Measurements from ENCODE around the gene CFAP99. TPM values are rescaled to one million over a fixed set of nuclear protein-coding genes. Genes with fewer than 3 reads are reported as not detected.

The CFAP99 gene
- total and polyA plus RNA-seq, 2 of the 4 experiments (the other 2 are of a cell fraction), result not detected

DNA sequence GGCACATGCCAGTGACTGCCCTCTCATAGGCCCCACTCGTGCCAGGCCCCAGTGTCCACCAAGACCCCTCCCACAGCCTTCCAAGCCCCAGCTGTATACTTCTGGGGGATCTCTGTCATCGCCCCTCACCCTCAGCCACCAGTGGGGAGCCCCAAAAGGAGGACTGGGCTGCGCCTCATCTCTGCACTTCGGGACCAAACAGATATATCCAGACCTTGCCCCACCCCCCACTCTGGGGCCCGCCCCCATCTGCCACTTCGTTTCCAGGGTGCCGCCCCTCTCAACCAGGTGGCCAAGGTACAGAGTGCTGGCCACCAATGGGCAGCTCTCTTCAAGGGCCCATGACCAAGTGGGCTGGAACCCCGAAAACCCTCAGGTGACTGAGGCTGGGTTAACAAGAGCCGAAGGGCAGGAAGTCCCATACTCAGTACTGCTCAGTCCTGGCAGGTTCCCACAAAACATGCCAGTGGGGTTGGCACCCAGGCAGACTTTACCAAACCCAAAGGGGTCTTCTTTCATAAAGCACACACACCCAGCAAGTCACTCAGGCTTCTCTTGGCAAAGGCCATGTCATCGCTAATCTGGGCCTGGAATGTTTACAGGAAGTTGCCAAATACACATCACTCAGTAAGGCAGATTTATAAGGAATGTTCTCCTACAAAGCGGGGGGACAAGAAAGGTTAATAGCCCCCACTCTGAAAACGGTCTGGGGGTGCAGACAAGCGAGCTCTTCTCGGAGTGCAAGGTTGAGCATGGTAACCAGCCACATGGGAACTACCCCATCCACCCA, 4.7 kb upstream of the CFAP99 start (continued):
- TF ChIP-seq NFE2L2 (IDR thresholded peaks at IDR 0.05; ENCODE audit: low read depth, low read length) (no peak), RAD21 (IDR thresholded peaks at IDR 0.05; ENCODE audit: low read length) (no peak), MXI1 (IDR thresholded peaks at IDR 0.05; ENCODE audit: borderline replicate concordance, low read depth, low read length) (no peak), POLR2A (IDR thresholded peaks at IDR 0.05; ENCODE audit: low read depth, low read length) (no peak)
- TF ChIP-seq, protein P1, sequence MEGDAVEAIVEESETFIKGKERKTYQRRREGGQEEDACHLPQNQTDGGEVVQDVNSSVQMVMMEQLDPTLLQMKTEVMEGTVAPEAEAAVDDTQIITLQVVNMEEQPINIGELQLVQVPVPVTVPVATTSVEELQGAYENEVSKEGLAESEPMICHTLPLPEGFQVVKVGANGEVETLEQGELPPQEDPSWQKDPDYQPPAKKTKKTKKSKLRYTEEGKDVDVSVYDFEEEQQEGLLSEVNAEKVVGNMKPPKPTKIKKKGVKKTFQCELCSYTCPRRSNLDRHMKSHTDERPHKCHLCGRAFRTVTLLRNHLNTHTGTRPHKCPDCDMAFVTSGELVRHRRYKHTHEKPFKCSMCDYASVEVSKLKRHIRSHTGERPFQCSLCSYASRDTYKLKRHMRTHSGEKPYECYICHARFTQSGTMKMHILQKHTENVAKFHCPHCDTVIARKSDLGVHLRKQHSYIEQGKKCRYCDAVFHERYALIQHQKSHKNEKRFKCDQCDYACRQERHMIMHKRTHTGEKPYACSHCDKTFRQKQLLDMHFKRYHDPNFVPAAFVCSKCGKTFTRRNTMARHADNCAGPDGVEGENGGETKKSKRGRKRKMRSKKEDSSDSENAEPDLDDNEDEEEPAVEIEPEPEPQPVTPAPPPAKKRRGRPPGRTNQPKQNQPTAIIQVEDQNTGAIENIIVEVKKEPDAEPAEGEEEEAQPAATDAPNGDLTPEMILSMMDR (conservative IDR thresholded peaks at IDR 0.05; ENCODE audit: low read depth, low read length), result no peak

Measured in IMR-90 (cell line).